ENCODE data around the gene PRMT3. TPM values are rescaled to one million over a fixed set of nuclear protein-coding genes. Genes with fewer than 3 reads are reported as not detected.
A peak's percentile ranks its signal among the peaks of the same experiment; 100 is the strongest.
"Not testable (repeated sequence)": the region's sequence is repeated elsewhere in the genome, so short reads cannot be mapped to it uniquely, and the experiment has no call there.

Gene PRMT3
- total RNA-seq, 4 donors from 2014 or later, result 4.4 to 29.4 (median 15.7) TPM

DNA sequence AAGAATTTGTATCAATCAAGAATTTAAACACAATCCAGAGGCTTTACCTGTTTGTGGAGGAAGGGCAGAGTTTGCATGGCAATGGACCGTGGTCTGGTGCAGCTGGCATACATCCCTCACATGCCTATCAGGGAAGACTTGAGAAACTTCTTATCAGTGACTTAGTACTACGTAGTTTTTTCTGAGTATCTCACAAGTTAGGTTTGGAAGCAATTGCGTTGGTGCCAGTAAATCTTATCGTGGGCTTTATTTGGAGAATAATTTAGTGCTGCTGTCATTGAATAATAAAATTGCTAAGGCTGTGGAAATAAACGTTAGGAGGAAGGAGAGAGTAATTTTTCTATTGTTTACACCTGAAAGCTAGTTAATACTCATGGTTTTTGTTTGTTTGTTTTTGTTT, 72.3 kb downstream of the PRMT3 start:
- H3K9me3 ChIP-seq, result no peaks in the 10 kb centered on the region
- H3K27me3 ChIP-seq, result no peaks in the 10 kb centered on the region
- no peak for DNase-seq
- H3K36me3 ChIP-seq, result no peaks in the 10 kb centered on the region
- no peak overlapping the region for H3K27ac ChIP-seq
- TF ChIP-seq, protein P1, sequence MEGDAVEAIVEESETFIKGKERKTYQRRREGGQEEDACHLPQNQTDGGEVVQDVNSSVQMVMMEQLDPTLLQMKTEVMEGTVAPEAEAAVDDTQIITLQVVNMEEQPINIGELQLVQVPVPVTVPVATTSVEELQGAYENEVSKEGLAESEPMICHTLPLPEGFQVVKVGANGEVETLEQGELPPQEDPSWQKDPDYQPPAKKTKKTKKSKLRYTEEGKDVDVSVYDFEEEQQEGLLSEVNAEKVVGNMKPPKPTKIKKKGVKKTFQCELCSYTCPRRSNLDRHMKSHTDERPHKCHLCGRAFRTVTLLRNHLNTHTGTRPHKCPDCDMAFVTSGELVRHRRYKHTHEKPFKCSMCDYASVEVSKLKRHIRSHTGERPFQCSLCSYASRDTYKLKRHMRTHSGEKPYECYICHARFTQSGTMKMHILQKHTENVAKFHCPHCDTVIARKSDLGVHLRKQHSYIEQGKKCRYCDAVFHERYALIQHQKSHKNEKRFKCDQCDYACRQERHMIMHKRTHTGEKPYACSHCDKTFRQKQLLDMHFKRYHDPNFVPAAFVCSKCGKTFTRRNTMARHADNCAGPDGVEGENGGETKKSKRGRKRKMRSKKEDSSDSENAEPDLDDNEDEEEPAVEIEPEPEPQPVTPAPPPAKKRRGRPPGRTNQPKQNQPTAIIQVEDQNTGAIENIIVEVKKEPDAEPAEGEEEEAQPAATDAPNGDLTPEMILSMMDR (IDR thresholded peaks at IDR 0.05), result no peak
- no peak for TF ChIP-seq POLR2A (IDR thresholded peaks at IDR 0.05)
- no peaks in the 10 kb centered on the region for H3K4me1 ChIP-seq
- H3K4me3 ChIP-seq, result no peak overlapping the region
- intact Hi-C loops (cut with DNase I; ENCODE audit: low total_unique reads), result no loop called here

- H3K27ac ChIP-seq, result no peak overlapping the region
- DNase-seq, result no peak
- no peaks in the 10 kb centered on the region for H3K4me1 ChIP-seq
- TF ChIP-seq, protein P1 (IDR thresholded peaks at IDR 0.05), result no peak
- no peak for TF ChIP-seq POLR2A (IDR thresholded peaks at IDR 0.05)
- intact Hi-C loops (cut with DNase I; ENCODE audit: low total_unique reads), result no loop called here
- H3K27me3 ChIP-seq, result no peaks in the 10 kb centered on the region
- H3K9me3 ChIP-seq, result no peaks in the 10 kb centered on the region
- no peak overlapping the region for H3K4me3 ChIP-seq
- H3K36me3 ChIP-seq, result no peaks in the 10 kb centered on the region
Measured at GRCh38 chr11:20464518-20464917, 77.0 kb downstream of the PRMT3 start.

DNA sequence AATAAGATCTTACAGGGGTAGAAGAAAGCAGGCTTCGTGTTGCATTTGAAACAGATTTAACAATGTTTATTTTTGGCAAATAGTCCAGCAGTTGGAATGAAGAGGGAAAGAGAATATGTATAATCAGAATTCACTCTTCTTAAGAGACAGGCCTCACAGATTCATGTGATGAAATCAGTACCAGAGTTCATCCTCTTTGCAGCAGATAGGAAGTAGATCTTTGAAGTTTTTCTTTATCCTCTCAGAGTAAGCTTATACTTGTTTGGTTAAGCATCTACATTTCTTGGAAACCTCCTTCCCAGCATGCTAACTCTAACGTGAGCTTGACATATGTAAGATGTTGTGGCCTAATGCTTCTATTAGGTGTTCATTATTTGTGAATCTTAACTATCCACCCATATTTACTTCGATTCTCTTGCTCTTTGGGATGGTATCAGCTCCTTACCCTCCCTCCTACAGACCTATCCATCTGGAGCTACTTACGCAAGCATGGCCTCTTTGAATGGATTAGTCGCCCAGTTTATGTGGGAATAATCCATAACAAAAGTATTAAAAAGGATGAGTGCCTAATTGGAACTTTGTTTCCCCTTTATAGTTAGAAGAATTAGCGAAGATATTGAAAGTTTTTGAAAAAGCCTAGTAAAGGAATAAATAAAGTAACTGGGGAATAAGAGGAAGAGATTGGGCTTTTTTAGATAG, 80.1 kb downstream of the PRMT3 start:
- H3K4me1 ChIP-seq, result no peaks in the 10 kb centered on the region
- no peak overlapping the region for H3K27ac ChIP-seq
- no peak overlapping the region for H3K4me3 ChIP-seq
- TF ChIP-seq, protein P1 (IDR thresholded peaks at IDR 0.05), result no peak
- TF ChIP-seq POLR2A (IDR thresholded peaks at IDR 0.05), result no peak
- intact Hi-C loops (cut with DNase I; ENCODE audit: low total_unique reads), result no loop called here
- H3K27me3 ChIP-seq, result no peaks in the 10 kb centered on the region
- no peaks in the 10 kb centered on the region for H3K9me3 ChIP-seq
- H3K36me3 ChIP-seq, result no peaks in the 10 kb centered on the region
- no peak for DNase-seq

GRCh38 chr11:20470348-20470747, 82.8 kb downstream of the PRMT3 start:
- Histone ChIP-seq H3K9me3 (no peaks in the 10 kb centered on the region), H3K4me1 (no peaks in the 10 kb centered on the region), H3K27ac (no peak overlapping the region), H3K4me3 (no peak overlapping the region), H3K27me3 (no peaks in the 10 kb centered on the region), H3K36me3 (no peaks in the 10 kb centered on the region)
- no peak for DNase-seq
- no peak for TF ChIP-seq POLR2A (IDR thresholded peaks at IDR 0.05)
- intact Hi-C loops (cut with DNase I; ENCODE audit: low total_unique reads), result no loop called here

DNA sequence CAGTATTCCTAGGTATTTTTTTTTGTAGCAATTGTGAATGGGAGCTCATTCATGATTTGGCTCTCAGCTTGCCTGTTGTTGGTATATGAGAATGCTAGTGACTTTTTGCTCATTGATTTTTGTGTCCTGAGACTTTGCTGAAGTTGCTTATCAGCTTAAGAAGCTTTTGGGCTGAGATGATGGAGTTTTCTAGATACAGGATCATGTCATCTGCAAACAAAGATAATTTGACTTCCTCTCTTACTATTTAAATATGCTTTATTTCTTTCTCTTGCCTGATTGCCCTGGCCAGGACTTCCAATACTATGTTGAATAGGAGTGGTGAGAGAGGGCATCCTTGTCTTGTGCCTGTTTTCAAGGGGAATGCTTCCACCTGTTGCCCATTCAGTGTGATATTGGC, 84.4 kb downstream of the PRMT3 start:
- H3K4me1 ChIP-seq; DNase-seq; H3K27ac ChIP-seq; intact Hi-C loops (cut with DNase I; ENCODE audit: low total_unique reads); H3K27me3 ChIP-seq; H3K36me3 ChIP-seq; H3K4me3 ChIP-seq; H3K9me3 ChIP-seq: not testable (repeated sequence)

- H3K9me3 ChIP-seq, result no peaks in the 10 kb centered on the region
- no peaks in the 10 kb centered on the region for H3K27me3 ChIP-seq
- TF ChIP-seq POLR2A (IDR thresholded peaks at IDR 0.05), result no peak
- peak overlapping the region; percentile 16 to 27 for H3K27ac ChIP-seq
- no peaks in the 10 kb centered on the region for H3K36me3 ChIP-seq
- H3K4me1 ChIP-seq, result no peaks in the 10 kb centered on the region
- DNase-seq, result peak in 1 of 2 donors; percentile 34
- no peak overlapping the region for H3K4me3 ChIP-seq
- intact Hi-C loops (cut with DNase I; ENCODE audit: low total_unique reads), result no loop called here
Measured at GRCh38 chr11:20474176-20474881, 86.8 kb downstream of the PRMT3 start.
